HepG2 (cell line): ENCODE results near the gene CKAP5. TPM values are rescaled to one million over a fixed set of nuclear protein-coding genes. Genes with fewer than 3 reads are reported as not detected.

ENCODE experiments used
- ATAD3A ChIP-seq: sonication (generic); formaldehyde crosslinking; IDR thresholded peaks from 2 replicates; pipeline ENCODE4 v1.4.0; 2020; ENCODE audit warnings: missing genetic modification reagents
- GABPA ChIP-seq, 2 experiments: IDR thresholded peaks; 2 replicates each; pipeline ENCODE4 v1.6.1; 2011 to 2016; ENCODE audit warnings: low read depth in 2 of 2, low read length in 1 of 2, missing biosample characterization in 1 of 2, missing genetic modification characterization in 1 of 2
- HES4 ChIP-seq: sonication (generic); formaldehyde crosslinking; IDR thresholded peaks from 2 replicates; pipeline ENCODE4 v1.9.0; 2021; ENCODE audit warnings: mild to moderate bottlenecking, missing genetic modification reagents, borderline replicate concordance
- HNF4A ChIP-seq: sonication (generic); formaldehyde crosslinking; IDR thresholded peaks from 2 replicates; pipeline ENCODE4 v1.4.0; 2020; ENCODE audit warnings: missing genetic modification reagents
- IRF2 ChIP-seq: IDR thresholded peaks from 2 replicates; pipeline ENCODE4 v1.6.1; 2018; ENCODE audit warnings: missing genetic modification reagents, missing compliant biosample characterization
- JUN ChIP-seq: sonication (generic); formaldehyde crosslinking; IDR thresholded peaks from 2 replicates; pipeline ENCODE4 v1.4.0; 2020; ENCODE audit warnings: mild to moderate bottlenecking, missing genetic modification reagents
- MXD4 ChIP-seq: IDR thresholded peaks from 2 replicates; pipeline ENCODE4 v1.6.1; 2016; ENCODE audit warnings: mild to moderate bottlenecking, missing biosample characterization, missing genetic modification reagents
- NFIB ChIP-seq: sonication (generic); formaldehyde crosslinking; IDR thresholded peaks from 2 replicates; pipeline ENCODE4 v1.9.0; 2021; ENCODE audit warnings: missing genetic modification reagents, mild to moderate bottlenecking, borderline replicate concordance
- RBFOX2 ChIP-seq: fragments of 200-400 bp; formaldehyde crosslinking; IDR thresholded peaks from 2 replicates; pipeline ENCODE4 v1.6.1; 2017; ENCODE audit warnings: low read depth, mild to moderate bottlenecking, low read length
- RCOR2 ChIP-seq: IDR thresholded peaks from 2 replicates; pipeline ENCODE4 v1.6.1; 2016; ENCODE audit warnings: missing biosample characterization, missing genetic modification reagents
- REXO4 ChIP-seq: sonication (generic); formaldehyde crosslinking; IDR thresholded peaks from 2 replicates; pipeline ENCODE4 v1.8.0; 2022; ENCODE audit warnings: missing genetic modification reagents, mild to moderate bottlenecking, borderline replicate concordance
- YEATS4 ChIP-seq: sonication (generic); formaldehyde crosslinking; IDR thresholded peaks from 2 replicates; pipeline ENCODE4 v1.4.0; 2020; ENCODE audit warnings: missing genetic modification reagents, borderline replicate concordance
- ZFP37 ChIP-seq: sonication (generic); formaldehyde crosslinking; IDR thresholded peaks from 2 replicates; pipeline ENCODE4 v1.4.0; 2020; ENCODE audit warnings: missing genetic modification reagents, borderline replicate concordance
- ZMYM2 ChIP-seq: sonication (generic); formaldehyde crosslinking; IDR thresholded peaks from 2 replicates; pipeline ENCODE4 v1.8.0; 2022; ENCODE audit warnings: mild to moderate bottlenecking, missing genetic modification reagents
- ZNF335 ChIP-seq: sonication (generic); formaldehyde crosslinking; IDR thresholded peaks from 2 replicates; pipeline ENCODE4 v1.4.0; 2020; ENCODE audit warnings: missing genetic modification reagents
- ZNF546 ChIP-seq: sonication (generic); formaldehyde crosslinking; conservative IDR thresholded peaks from 2 replicates; pipeline ENCODE4 v1.8.1; 2023; ENCODE audit warnings: mild to moderate bottlenecking, missing genetic modification reagents
- ZNF747 ChIP-seq: sonication (generic); formaldehyde crosslinking; IDR thresholded peaks from 2 replicates; pipeline ENCODE4 v1.8.1; 2023; ENCODE audit warnings: missing genetic modification reagents, mild to moderate bottlenecking, borderline replicate concordance
- polyA plus RNA-seq, 8 experiments: library from polyadenylated mRNA; depleted of rRNA in 3 of 8; stranded (reverse) in 7 of 8; unstranded in 1 of 8; fragments of >200 nt; fragmentation: Illumina TruSeq in 4 of 8; extraction: Trizol in 4 of 8; gene quantifications; 2 replicates each; pipeline versions ENCODE4 v1.2.1 to v1.2.3, GENCODE V29; 2011 to 2016; ENCODE audit warnings: low read depth in 4 of 8, missing spikeins in 1 of 8, mixed read lengths in 1 of 8; ENCODE audit not compliant: insufficient read depth in 1 of 8
- total RNA-seq, 5 experiments: library from RNA; depleted of rRNA; stranded (reverse); fragments of >200 nt; fragmentation: Illumina TruSeq; extraction: Trizol; gene quantifications; 2 replicates each; pipeline ENCODE4 v1.2.3, GENCODE V29; 2016; ENCODE audit warnings: low read depth in 1 of 5
- TF ChIP-seq, protein P1 (sequence below): sonication (generic); formaldehyde crosslinking; IDR thresholded peaks from 2 replicates; pipeline ENCODE4 v1.4.0; 2020; ENCODE audit warnings: missing genetic modification reagents, borderline replicate concordance
- TF ChIP-seq, protein P2 (sequence below): IDR thresholded peaks from 2 replicates; pipeline ENCODE4 v1.6.1; 2016; ENCODE audit warnings: missing compliant biosample characterization, missing genetic modification reagents, borderline replicate concordance
- TF ChIP-seq, protein P3 (sequence below): sonication (generic); formaldehyde crosslinking; IDR thresholded peaks from 2 replicates; pipeline ENCODE4 v1.8.0; 2022; ENCODE audit warnings: mild to moderate bottlenecking, missing genetic modification reagents; ENCODE audit not compliant: insufficient replicate concordance
- TF ChIP-seq, protein P4 (sequence below): IDR thresholded peaks from 2 replicates; pipeline ENCODE4 v1.6.1; 2018; ENCODE audit warnings: missing genetic modification reagents, mild to moderate bottlenecking, missing compliant biosample characterization

The CKAP5 gene
- total and polyA plus RNA-seq, 2 of the 13 experiments (the other 11 are each of a cell fraction or from before 2014, with no cell fraction given), result 79.2 to 103 TPM

DNA sequence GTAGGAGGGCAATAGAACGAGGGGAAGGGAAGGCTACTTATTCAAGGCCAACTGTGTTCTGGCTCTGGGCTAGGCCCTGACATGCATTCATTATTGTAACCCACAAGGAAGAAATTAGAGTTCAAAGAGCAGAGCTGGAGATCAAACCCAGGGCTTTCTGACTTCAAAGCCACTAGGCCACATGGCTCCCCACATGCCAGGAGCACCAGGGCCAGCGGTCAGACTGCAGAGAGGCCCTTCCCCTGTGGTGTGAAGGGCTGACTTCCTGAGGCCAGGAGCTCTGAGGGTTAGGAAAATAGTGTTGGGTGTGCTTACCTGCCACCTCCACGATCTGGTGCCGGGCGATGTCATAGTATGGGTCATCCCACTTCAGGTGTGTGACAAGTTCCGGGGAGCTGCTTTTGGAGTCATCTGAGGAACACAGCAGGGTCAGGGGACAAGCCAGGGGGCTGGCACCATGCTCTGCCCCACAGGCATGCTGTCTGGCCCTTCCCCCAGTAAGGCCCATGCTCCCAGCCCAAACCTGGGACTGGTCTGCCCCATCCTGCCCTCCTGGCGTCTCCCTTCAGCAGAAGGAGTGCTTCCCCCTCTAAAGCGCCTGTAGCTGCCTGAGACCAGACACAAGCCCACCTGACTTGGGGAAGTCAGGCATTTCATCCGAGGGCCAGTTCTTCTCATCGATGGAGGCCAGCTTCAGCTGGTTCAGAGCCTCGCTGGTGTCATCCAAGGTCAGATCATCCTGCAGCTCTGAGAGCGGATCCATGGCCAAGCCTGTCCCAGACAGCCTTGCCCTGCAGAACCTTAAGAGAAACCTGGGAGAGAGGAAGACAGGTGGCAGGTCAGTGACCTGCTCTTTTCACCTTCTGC, 150.5 kb downstream of the CKAP5 start (continued):
- TF ChIP-seq YEATS4 (CRISPR knock-in tag) (peak; percentile 38; the same call in 1 of the 2 replicates), HNF4A (CRISPR knock-in tag) (peak; percentile 67; the same call in 1 of the 2 replicates), RBFOX2 (peak; percentile 7; the same call in 1 of the 2 replicates), GABPA (IDR thresholded peaks at IDR 0.05; ENCODE audit: low read depth, low read length) (no peak), GABPA (CRISPR knock-in tag; IDR thresholded peaks at IDR 0.05; ENCODE audit: low read depth) (0 out of 2 replicates have a peak, but pooled peaks have one; percentile 33), JUN (CRISPR knock-in tag) (no peak), ZNF546 (CRISPR knock-in tag) (0 out of 2 replicates have a peak, but pooled peaks have one; percentile 46), ZNF747 (CRISPR knock-in tag) (peak; percentile 65; the same call in 1 of the 2 replicates), ZMYM2 (CRISPR knock-in tag) (peak; percentile 74; the same call in 1 of the 2 replicates), NFIB (CRISPR knock-in tag) (no peak), ATAD3A (CRISPR knock-in tag) (no peak), REXO4 (CRISPR knock-in tag) (peak; percentile 72; the same call in 1 of the 2 replicates), RCOR2 (CRISPR knock-in tag) (peak; percentile 67; the same call in 1 of the 2 replicates), ZNF335 (CRISPR knock-in tag) (peak; percentile 65; the same call in 1 of the 2 replicates), IRF2 (peak; percentile 38; the same call in 1 of the 2 replicates), MXD4 (CRISPR knock-in tag) (no peak; the same call in 1 of the 2 replicates), ZFP37 (CRISPR knock-in tag) (peak; percentile 86; the same call in 1 of the 2 replicates), HES4 (CRISPR knock-in tag) (peak; percentile 50; the same call in 1 of the 2 replicates)
- TF ChIP-seq, protein P1, sequence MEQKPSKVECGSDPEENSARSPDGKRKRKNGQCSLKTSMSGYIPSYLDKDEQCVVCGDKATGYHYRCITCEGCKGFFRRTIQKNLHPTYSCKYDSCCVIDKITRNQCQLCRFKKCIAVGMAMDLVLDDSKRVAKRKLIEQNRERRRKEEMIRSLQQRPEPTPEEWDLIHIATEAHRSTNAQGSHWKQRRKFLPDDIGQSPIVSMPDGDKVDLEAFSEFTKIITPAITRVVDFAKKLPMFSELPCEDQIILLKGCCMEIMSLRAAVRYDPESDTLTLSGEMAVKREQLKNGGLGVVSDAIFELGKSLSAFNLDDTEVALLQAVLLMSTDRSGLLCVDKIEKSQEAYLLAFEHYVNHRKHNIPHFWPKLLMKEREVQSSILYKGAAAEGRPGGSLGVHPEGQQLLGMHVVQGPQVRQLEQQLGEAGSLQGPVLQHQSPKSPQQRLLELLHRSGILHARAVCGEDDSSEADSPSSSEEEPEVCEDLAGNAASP (CRISPR knock-in tag), result peak; percentile 33; the same call in 1 of the 2 replicates
- TF ChIP-seq, protein P2, sequence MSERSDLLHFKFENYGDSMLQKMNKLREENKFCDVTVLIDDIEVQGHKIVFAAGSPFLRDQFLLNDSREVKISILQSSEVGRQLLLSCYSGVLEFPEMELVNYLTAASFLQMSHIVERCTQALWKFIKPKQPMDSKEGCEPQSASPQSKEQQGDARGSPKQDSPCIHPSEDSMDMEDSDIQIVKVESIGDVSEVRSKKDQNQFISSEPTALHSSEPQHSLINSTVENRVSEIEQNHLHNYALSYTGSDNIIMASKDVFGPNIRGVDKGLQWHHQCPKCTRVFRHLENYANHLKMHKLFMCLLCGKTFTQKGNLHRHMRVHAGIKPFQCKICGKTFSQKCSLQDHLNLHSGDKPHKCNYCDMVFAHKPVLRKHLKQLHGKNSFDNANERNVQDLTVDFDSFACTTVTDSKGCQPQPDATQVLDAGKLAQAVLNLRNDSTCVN (CRISPR knock-in tag), result peak; percentile 59; the same call in 1 of the 2 replicates
- TF ChIP-seq, protein P3, sequence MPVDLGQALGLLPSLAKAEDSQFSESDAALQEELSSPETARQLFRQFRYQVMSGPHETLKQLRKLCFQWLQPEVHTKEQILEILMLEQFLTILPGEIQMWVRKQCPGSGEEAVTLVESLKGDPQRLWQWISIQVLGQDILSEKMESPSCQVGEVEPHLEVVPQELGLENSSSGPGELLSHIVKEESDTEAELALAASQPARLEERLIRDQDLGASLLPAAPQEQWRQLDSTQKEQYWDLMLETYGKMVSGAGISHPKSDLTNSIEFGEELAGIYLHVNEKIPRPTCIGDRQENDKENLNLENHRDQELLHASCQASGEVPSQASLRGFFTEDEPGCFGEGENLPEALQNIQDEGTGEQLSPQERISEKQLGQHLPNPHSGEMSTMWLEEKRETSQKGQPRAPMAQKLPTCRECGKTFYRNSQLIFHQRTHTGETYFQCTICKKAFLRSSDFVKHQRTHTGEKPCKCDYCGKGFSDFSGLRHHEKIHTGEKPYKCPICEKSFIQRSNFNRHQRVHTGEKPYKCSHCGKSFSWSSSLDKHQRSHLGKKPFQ (CRISPR knock-in tag), result peak; percentile 95
- TF ChIP-seq, protein P4, sequence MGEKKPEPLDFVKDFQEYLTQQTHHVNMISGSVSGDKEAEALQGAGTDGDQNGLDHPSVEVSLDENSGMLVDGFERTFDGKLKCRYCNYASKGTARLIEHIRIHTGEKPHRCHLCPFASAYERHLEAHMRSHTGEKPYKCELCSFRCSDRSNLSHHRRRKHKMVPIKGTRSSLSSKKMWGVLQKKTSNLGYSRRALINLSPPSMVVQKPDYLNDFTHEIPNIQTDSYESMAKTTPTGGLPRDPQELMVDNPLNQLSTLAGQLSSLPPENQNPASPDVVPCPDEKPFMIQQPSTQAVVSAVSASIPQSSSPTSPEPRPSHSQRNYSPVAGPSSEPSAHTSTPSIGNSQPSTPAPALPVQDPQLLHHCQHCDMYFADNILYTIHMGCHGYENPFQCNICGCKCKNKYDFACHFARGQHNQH (CRISPR knock-in tag), result peak; percentile 76
